Loucy (cell line): ENCODE measurements around the gene UVRAG.

ENCODE experiments used
- EZH2phosphoT487 ChIP-seq: fragments of 200-600 bp; IDR thresholded peaks from 2 replicates; pipeline ENCODE4 v1.6.1; 2018; ENCODE audit warnings: antibody characterized with exemption, mild to moderate bottlenecking, moderate library complexity, borderline replicate concordance
- TF ChIP-seq, protein P1 (sequence below): fragments of 200-600 bp; sonication (generic); conservative IDR thresholded peaks from 2 replicates; pipeline ENCODE4 v1.5.1; 2014; ENCODE audit warnings: mild to moderate bottlenecking, antibody characterized with exemption, low read length

DNA sequence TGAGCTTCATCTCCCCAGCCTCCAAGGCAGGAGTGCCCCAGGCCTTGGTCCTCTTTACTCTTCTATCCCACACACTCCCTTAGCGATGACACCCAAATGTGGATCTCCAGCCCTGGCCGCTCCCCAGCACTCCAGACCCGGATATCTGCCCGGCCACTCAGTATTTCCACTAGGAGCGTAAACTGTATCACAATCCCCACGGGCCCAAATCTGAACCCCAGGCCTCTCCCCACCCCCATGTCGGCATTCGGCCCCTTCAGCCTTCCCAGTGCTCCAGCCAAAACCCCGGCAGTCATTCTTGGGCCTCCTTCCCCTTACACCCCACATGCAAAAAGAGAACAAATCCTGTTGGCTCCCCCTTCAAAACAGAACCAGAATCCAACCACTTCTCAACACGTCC is 370.5 kb downstream of the UVRAG start:
- TF ChIP-seq, protein P1, sequence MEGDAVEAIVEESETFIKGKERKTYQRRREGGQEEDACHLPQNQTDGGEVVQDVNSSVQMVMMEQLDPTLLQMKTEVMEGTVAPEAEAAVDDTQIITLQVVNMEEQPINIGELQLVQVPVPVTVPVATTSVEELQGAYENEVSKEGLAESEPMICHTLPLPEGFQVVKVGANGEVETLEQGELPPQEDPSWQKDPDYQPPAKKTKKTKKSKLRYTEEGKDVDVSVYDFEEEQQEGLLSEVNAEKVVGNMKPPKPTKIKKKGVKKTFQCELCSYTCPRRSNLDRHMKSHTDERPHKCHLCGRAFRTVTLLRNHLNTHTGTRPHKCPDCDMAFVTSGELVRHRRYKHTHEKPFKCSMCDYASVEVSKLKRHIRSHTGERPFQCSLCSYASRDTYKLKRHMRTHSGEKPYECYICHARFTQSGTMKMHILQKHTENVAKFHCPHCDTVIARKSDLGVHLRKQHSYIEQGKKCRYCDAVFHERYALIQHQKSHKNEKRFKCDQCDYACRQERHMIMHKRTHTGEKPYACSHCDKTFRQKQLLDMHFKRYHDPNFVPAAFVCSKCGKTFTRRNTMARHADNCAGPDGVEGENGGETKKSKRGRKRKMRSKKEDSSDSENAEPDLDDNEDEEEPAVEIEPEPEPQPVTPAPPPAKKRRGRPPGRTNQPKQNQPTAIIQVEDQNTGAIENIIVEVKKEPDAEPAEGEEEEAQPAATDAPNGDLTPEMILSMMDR = no peak
- no peak for TF ChIP-seq EZH2phosphoT487
